SHP77 treated with DMSO at 0.1 percent for 48 hours (cell line): ENCODE data around the gene HMG20A.

Source experiments
- DNase-seq: peaks from one replicate; lab custom pipeline; 2025; lab: John Stamatoyannopoulos, UW

The HMG20A gene

DNA sequence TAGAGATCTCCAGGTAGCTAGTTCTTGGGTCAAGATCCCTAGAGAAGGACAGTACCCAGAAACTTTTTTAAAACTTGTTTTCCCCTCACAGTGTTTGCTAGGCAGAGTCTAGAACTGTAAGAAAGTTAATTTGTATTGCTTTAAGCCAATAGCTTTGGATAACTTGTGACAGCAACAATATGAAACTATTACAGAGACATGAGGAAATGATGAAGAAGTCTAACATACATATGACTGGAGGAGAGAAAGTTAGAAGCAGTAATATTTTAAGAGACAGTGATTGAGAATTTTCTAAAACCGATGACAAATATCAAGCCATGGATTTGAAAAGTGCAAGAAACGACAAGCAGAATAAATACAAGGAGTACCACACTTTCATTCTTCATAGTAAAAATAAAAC lies 10.0 kb downstream of the HMG20A start:
- DNase-seq: no peak

DNA sequence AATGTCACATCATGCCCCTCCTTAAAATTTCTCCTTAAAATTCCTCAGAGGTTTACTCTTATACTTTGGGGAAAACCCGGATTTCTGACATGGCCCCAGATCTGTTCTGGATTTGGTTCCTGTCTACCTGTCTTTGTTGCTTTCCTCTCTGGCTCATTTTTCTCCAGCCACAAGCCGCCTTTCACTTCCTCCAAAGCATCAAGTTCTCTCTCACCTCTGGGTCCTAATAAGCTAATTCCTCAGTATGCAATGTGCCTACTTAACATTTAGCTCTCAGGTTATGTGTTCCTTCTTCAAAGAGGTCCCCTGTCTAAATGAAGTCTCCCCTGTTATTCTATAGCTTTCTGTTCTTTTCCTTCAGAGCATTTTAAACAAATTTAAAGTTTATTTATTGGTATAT lies 16.1 kb downstream of the HMG20A start:
- DNase-seq: no peak

DNA sequence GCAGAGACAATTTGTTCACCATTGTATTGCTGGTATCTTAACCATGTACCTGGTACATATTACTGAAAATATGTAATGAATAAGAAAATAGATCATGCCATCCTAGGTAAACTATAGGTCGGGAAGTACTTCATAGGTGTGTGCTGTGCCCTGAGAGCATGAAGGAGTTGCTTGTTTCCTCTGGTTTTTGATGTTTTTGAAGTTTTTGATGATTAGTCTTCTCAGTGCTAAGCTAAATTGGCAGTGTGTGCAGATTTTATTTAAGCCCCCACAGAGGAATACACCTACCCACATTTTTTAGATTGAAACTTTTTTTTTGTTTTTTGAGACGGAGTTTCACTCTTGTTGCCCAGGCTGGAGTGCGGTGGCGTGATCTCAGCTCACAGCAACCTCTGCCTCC lies 16.6 kb downstream of the HMG20A start:
- DNase-seq: no peak

DNA sequence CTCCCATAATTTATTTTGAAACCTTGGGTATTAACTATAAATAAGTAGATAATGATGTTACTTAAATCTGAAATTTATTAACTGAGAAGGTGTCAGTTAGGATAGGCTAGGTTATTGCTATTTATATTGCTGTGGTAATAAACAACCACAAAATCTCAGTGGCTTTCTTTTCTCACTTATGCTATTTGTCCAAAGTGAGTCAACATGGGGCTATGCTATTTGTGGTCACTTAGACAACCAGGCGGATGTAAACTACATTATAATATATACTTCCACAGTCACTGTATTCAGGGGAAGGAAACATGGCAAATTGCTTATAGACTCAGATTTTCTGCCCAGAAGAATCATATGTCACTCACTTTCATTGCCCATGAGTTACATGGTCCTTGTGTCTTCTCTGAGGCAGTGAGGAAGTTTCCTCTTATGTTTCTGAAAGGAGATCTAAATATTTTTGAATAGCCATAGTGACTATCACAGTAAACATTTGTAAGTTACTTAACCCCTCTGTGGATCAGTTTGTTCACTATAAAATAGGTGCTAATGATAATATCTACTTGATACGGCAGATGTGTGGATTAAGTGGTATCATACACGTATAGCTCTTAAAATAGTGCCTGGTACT lies 19.8 kb downstream of the HMG20A start:
- no peak for DNase-seq

DNA sequence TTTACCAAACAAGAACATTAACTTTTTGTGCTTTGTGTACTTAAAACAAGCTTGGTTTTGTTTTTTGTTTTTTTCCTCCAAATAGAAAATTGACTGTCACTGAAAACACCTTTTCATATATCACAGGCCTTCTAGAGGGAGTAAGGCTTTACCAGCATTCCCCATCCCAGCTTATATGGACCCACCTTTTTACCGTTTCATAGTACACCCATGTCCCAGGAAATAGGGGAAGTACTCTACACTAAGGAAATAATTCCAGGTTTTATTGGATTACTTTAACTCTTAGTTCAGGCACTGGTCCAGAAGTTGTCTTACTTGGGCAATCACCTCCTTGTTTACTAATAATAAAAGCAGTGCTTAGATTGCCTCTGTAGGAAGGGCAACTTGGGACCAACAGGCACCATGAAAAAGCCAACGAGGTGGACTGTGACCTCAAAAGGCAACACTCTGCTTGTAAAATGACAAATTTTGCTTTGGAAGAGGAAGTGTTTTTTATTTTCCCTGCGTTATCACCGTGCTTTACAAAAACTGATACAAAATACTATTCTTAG lies 26.2 kb downstream of the HMG20A start:
- DNase-seq: no peak

- DNase-seq: no peak
Observed at GRCh38 chr15:77454265-77454664, 33.6 kb downstream of the HMG20A start.

GRCh38 chr15:77454951-77455350 lies 34.3 kb downstream of the HMG20A start:
- DNase-seq: no peak

- no peak for DNase-seq
Observed at GRCh38 chr15:77455696-77456321, 35.1 kb downstream of the HMG20A start.

- no peak for DNase-seq
Observed at GRCh38 chr15:77456746-77457145, 36.1 kb downstream of the HMG20A start.

- no peak for DNase-seq
Observed at GRCh38 chr15:77457191-77457904, 36.7 kb downstream of the HMG20A start.

GRCh38 chr15:77457905-77458265 lies 37.2 kb downstream of the HMG20A start:
- DNase-seq: no peak

GRCh38 chr15:77459031-77459430 lies 38.3 kb downstream of the HMG20A start:
- DNase-seq: no peak

DNA sequence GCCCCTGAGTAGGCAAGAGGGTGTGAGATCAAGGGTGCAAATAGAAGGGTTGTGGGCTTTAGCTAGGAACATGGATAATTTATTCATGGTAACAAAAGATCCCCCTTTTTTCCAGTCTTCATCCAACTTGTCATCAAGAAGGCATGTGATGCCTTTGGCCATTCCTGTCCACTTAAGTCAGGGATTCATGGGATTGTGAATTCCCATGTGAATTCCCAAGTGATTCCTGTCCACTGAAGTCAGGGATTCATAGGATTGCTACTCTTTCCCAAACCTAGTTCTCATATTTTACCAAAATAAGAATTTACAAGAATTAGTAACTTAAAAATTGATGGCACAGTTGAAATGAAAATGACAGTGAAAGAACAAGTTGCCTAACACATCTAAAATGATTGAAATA lies 40.8 kb downstream of the HMG20A start:
- DNase-seq: no peak

- DNase-seq: no peak
Observed at GRCh38 chr15:77464129-77464865, 43.6 kb downstream of the HMG20A start.

DNA sequence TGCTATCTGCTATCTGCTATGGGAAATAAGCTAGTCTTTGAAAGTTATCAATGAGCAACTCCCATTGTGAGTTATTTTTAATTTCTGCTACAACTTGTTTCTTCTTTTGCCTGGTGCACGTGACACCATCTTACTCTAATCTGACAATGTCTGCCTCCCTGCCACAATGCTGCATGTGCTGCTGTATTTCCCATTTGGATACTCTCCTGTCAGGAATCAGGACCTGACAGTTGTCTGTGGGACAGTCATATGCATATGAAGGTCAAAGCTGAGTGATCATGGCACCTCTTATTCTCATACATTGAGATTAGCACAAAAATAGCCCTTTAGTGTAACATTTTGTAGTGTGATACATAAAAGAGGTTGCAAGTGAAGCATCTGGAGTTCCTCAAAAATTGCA lies 45.8 kb downstream of the HMG20A start:
- DNase-seq: no peak

- DNase-seq: no peak
Observed at GRCh38 chr15:77468896-77469295, 48.2 kb downstream of the HMG20A start.

DNA sequence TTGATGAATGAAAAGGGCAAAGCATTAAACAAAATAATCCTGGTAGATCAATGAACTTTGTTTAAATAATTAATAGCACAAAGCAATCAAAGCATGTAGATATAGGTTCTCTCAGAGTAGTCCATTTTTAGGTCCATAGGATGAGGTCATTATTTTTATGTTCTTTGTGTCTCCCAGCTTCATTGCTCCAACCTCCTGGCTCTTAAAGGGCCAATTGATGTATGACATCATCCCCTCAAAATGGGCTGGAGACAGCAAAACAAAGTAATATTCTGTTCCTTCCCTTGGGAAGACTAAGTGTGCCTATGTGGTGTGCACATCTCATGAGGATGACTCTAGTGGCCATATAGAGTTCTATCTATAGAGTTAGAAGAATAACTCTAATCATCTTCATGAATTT lies 49.5 kb downstream of the HMG20A start:
- no peak for DNase-seq

DNA sequence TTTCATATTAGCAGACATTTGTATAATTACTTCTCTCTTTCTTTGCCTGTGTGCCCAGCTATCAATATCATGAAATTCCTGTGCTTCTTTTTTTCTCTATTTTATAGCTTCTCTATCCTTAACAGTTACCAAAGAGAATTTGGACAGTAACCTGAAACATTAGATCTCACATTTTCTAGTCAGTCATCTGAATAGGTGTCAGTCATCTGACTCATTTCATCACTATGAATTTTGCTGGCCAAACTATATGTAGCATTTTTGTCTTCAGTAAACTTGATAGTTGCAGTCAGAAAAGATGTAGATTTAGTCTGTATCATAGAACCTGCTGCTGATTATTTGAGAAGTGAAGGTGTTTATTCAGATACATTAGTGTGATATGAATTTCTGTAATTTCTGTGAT lies 52.6 kb downstream of the HMG20A start:
- DNase-seq: no peak

GRCh38 chr15:77474310-77474988 lies 53.8 kb downstream of the HMG20A start:
- DNase-seq: no peak

GRCh38 chr15:77475001-77475400 lies 54.3 kb downstream of the HMG20A start:
- no peak for DNase-seq

DNA sequence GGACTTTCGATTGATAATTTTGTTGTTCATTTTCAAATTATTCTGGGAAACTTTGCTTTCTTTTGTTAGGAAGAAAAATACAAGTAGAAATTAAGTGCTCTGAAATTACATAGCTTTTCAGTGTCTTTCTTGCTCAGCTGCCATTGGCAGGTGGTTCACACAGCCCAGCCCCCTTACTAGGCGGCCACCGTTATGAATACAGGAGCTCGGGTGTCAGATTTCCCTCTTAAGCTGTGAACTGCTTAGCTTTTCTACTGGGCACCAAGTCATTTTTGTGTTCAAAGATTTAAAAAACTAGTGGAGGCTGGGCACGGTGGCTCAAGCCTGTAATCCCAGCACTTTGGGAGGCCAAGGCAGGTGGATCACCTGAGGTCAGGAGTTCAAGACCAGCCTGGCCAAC lies 55.2 kb downstream of the HMG20A start:
- DNase-seq: no peak

- DNase-seq: no peak
Observed at GRCh38 chr15:77476995-77477394, 56.3 kb downstream of the HMG20A start.
